ENCODE results near the gene RABL6.
"Not testable (repeated sequence)": the region's sequence is repeated elsewhere in the genome, so short reads cannot be mapped to it uniquely, and the experiment has no call there.

RABL6 gene

GRCh38 chr9:136762221-136762691 is 45.5 kb upstream of the RABL6 start:
- H3K4me3 ChIP-seq (ENCODE audit: low read depth, low read length) = no peak overlapping the region
- DNase-seq (ENCODE audit: low read depth) = no peak
- in situ Hi-C loops (cut with HindIII; ENCODE audit: low sequenced_read_pairs) = no loop called here
- no peak for TF ChIP-seq CTCF (IDR thresholded peaks at IDR 0.05; ENCODE audit: low read depth, low read length, missing control alignments)

- DNase-seq (ENCODE audit: low read depth) = no peak
- TF ChIP-seq CTCF (IDR thresholded peaks at IDR 0.05; ENCODE audit: low read depth, low read length, missing control alignments) = no peak
- in situ Hi-C loops (cut with HindIII; ENCODE audit: low sequenced_read_pairs) = no loop called here
- H3K4me3 ChIP-seq (ENCODE audit: low read depth, low read length) = no peak overlapping the region
These were observed 44.7 kb upstream of the RABL6 start for GRCh38 chr9:136762915-136763648.

GRCh38 chr9:136763649-136764035 is 44.1 kb upstream of the RABL6 start:
- in situ Hi-C loops (cut with HindIII; ENCODE audit: low sequenced_read_pairs) = no loop called here
- DNase-seq (ENCODE audit: low read depth) = no peak
- no peak overlapping the region for H3K4me3 ChIP-seq (ENCODE audit: low read depth, low read length)
- TF ChIP-seq CTCF (IDR thresholded peaks at IDR 0.05; ENCODE audit: low read depth, low read length, missing control alignments) = no peak

GRCh38 chr9:136764301-136764891 is 43.4 kb upstream of the RABL6 start, which contains the start of gene LCN15:
TSS of gene LCN15 (minus strand) at chr9:136764518. CDS start at chr9:136764488, 30 bp downstream.
- no peak for TF ChIP-seq CTCF (IDR thresholded peaks at IDR 0.05; ENCODE audit: low read depth, low read length, missing control alignments)
- DNase-seq (ENCODE audit: low read depth) = no peak
- in situ Hi-C loops (cut with HindIII; ENCODE audit: low sequenced_read_pairs) = no loop called here
- H3K4me3 ChIP-seq (ENCODE audit: low read depth, low read length) = no peak within 1 kb of the TSS

- H3K4me3 ChIP-seq (ENCODE audit: low read depth, low read length) = no peak overlapping the region
- in situ Hi-C loops (cut with HindIII; ENCODE audit: low sequenced_read_pairs) = loop anchor here (5.0 kb wide), 1 partner anchor 53 kb away; the partner anchor contains the start of gene DIPK1B
- TF ChIP-seq CTCF (IDR thresholded peaks at IDR 0.05; ENCODE audit: low read depth, low read length, missing control alignments) = no peak
- no peak for DNase-seq (ENCODE audit: low read depth)
These were observed 42.7 kb upstream of the RABL6 start for GRCh38 chr9:136765041-136765440.

GRCh38 chr9:136765745-136766409 is 41.9 kb upstream of the RABL6 start:
- in situ Hi-C loops (cut with HindIII; ENCODE audit: low sequenced_read_pairs) = loop anchor here (5.0 kb wide), 1 partner anchor 54 kb away; the partner anchor contains the start of gene DIPK1B
- not testable (repeated sequence) for H3K4me3 ChIP-seq (ENCODE audit: low read depth, low read length); DNase-seq (ENCODE audit: low read depth)

All from astrocyte of the cerebellum (primary cell).